IMR-90 (cell line): ENCODE data around the gene COL4A2. TPM values are rescaled to one million over a fixed set of nuclear protein-coding genes. Genes with fewer than 3 reads are reported as not detected.

Source experiments
- ATAC-seq: fragments of 200-7000 bp; cut with Tn5 transposase; 2 replicates; pipeline ENCODE4 v1.9.1; 2020; ENCODE audit warnings: low read depth, mild to moderate bottlenecking, moderate library complexity
- BruUV-seq: library from RNA; stranded (reverse); fragments of 400-500 nt; replicated peaks from 2 replicates; lab custom pipeline; 2021; lab: Mats Ljungman, UMichigan
- CTCF ChIA-PET: fragments of 300-600 bp; formaldehyde crosslinking; extraction: SDS; loops from one replicate; lab custom pipeline; 2021; ENCODE audit warnings: antibody characterized with exemption; lab: Yijun Ruan, JAX
- POLR2A ChIA-PET: fragments of 300-600 bp; sonication (Branson Sonifier 250); formaldehyde crosslinking; loops from one replicate; lab custom pipeline; 2022; ENCODE audit warnings: antibody characterized with exemption; ENCODE audit not compliant: unreplicated experiment; lab: Charles Lee
- DNase-seq: peaks from one replicate; pipeline ENCODE4 v3.0.0; 2013
- H2AFZ ChIP-seq: replicated peaks from 2 replicates; pipeline ENCODE3; 2013; ENCODE audit warnings: low read length, mild to moderate bottlenecking; ENCODE audit not compliant: poor library complexity
- H2AK5ac ChIP-seq: 2 replicates; pipeline ENCODE4 v1.6.1; 2013; ENCODE audit warnings: low read depth, low read length, inconsistent platforms
- H2AK9ac ChIP-seq: replicated peaks from 2 replicates; pipeline ENCODE3; 2013; ENCODE audit warnings: mild to moderate bottlenecking, low read depth, low read length, moderate library complexity; ENCODE audit not compliant: poor library complexity
- H2BK120ac ChIP-seq: 2 replicates; pipeline ENCODE4 v1.6.1; 2013; ENCODE audit warnings: low read depth, low read length, inconsistent platforms
- H2BK15ac ChIP-seq: 3 replicates; pipeline ENCODE4 v1.6.1; 2013; ENCODE audit warnings: low read depth, low read length, inconsistent platforms
- H2BK20ac ChIP-seq: 2 replicates; pipeline ENCODE4 v1.6.1; 2013; ENCODE audit warnings: low read depth, mild to moderate bottlenecking, inconsistent platforms, low read length, moderate library complexity
- H2BK5ac ChIP-seq: 2 replicates; pipeline ENCODE4 v1.6.1; 2013; ENCODE audit warnings: mild to moderate bottlenecking, low read depth, low read length, inconsistent platforms; ENCODE audit not compliant: poor library complexity, severe bottlenecking
- H3K14ac ChIP-seq: replicated peaks from 2 replicates; pipeline ENCODE4 v1.6.1; 2013; ENCODE audit warnings: low read depth, low read length, inconsistent platforms
- H3K18ac ChIP-seq: 2 replicates; pipeline ENCODE4 v1.6.1; 2013; ENCODE audit warnings: low read depth, low read length, control low read depth
- H3K23ac ChIP-seq: 2 replicates; pipeline ENCODE4 v1.6.1; 2013; ENCODE audit warnings: low read depth, low read length, inconsistent platforms
- H3K27ac ChIP-seq: 2 replicates; pipeline ENCODE4 v1.5.1; 2013; ENCODE audit warnings: mild to moderate bottlenecking, control low read depth, low read length; ENCODE audit not compliant: insufficient read depth
- H3K27me3 ChIP-seq: 2 replicates; pipeline ENCODE4 v1.6.1; 2013; ENCODE audit warnings: low read length; ENCODE audit not compliant: control insufficient read depth, insufficient read depth
- H3K36me3 ChIP-seq: 2 replicates; pipeline ENCODE4 v1.6.1; 2013; ENCODE audit warnings: low read length, mixed read lengths; ENCODE audit not compliant: control insufficient read depth, insufficient read depth
- H3K4ac ChIP-seq: 2 replicates; pipeline ENCODE4 v1.6.1; 2013; ENCODE audit warnings: low read depth, low read length, inconsistent platforms
- H3K4me1 ChIP-seq: 2 replicates; pipeline ENCODE4 v1.6.1; 2013; ENCODE audit warnings: low read length, mixed read lengths; ENCODE audit not compliant: control insufficient read depth, insufficient read depth
- H3K4me2 ChIP-seq: 2 replicates; pipeline ENCODE4 v1.6.1; 2013; ENCODE audit warnings: low read depth, mild to moderate bottlenecking, control low read depth, low read length, moderate library complexity
- H3K4me3 ChIP-seq: 2 replicates; pipeline ENCODE4 v1.5.1; 2013; ENCODE audit warnings: low read depth, mild to moderate bottlenecking, control low read depth, low read length, moderate library complexity; ENCODE audit not compliant: insufficient read depth
- H3K56ac ChIP-seq: 2 replicates; pipeline ENCODE4 v1.6.1; 2013; ENCODE audit warnings: low read length, inconsistent platforms; ENCODE audit not compliant: insufficient read depth; ENCODE audit errors: extremely low read depth
- H3K79me1 ChIP-seq, 2 experiments: 2 replicates each; pipeline ENCODE4 v1.6.1; 2013; ENCODE audit warnings: low read length in 2 of 2, inconsistent platforms in 1 of 2, low read depth in 1 of 2
- H3K9ac ChIP-seq: 2 replicates; pipeline ENCODE4 v1.6.1; 2013; ENCODE audit warnings: low read depth, low read length, control low read depth
- H3K9me1 ChIP-seq: 2 replicates; pipeline ENCODE4 v1.6.1; 2013; ENCODE audit warnings: low read length, inconsistent platforms; ENCODE audit not compliant: insufficient read depth
- H3K9me3 ChIP-seq: 2 replicates; pipeline ENCODE4 v1.6.1; 2013; ENCODE audit warnings: low read length; ENCODE audit not compliant: control insufficient read depth, insufficient read depth
- H4K20me1 ChIP-seq: 2 replicates; pipeline ENCODE4 v1.6.1; 2013; ENCODE audit warnings: low read length, inconsistent platforms; ENCODE audit not compliant: insufficient read depth
- H4K5ac ChIP-seq: 2 replicates; pipeline ENCODE4 v1.6.1; 2013; ENCODE audit warnings: mild to moderate bottlenecking, low read depth, low read length, control low read depth
- H4K8ac ChIP-seq, 2 experiments: 2 replicates each; pipeline ENCODE4 v1.6.1; 2013; ENCODE audit warnings: low read depth in 2 of 2, low read length in 2 of 2, control low read depth in 1 of 2, inconsistent platforms in 1 of 2
- H4K91ac ChIP-seq: 2 replicates; pipeline ENCODE4 v1.6.1; 2013; ENCODE audit warnings: low read depth, low read length, inconsistent platforms; ENCODE audit not compliant: insufficient read depth
- BHLHE40 ChIP-seq: fragments of 150-350 bp; IDR thresholded peaks from 2 replicates; pipeline ENCODE4 v1.6.1; 2016; ENCODE audit warnings: mild to moderate bottlenecking, low read depth, low read length
- CEBPB ChIP-seq: IDR thresholded peaks from 2 replicates; pipeline ENCODE4 v1.6.1; 2012; ENCODE audit warnings: low read depth, low read length, improper control_type of control experiment
- CHD1 ChIP-seq: IDR thresholded peaks from 2 replicates; pipeline ENCODE4 v1.6.1; 2012; ENCODE audit warnings: low read depth, low read length, improper control_type of control experiment
- FOS ChIP-seq: fragments of 150-350 bp; IDR thresholded peaks from 2 replicates; pipeline ENCODE4 v1.6.1; 2016; ENCODE audit warnings: low read depth, low read length
- MAFK ChIP-seq: IDR thresholded peaks from 2 replicates; pipeline ENCODE4 v1.6.1; 2012; ENCODE audit warnings: low read depth, low read length, improper control_type of control experiment
- MAZ ChIP-seq: IDR thresholded peaks from 2 replicates; pipeline ENCODE4 v1.6.1; 2012; ENCODE audit warnings: low read depth, mild to moderate bottlenecking, low read length, improper control_type of control experiment, moderate library complexity, borderline replicate concordance
- MXI1 ChIP-seq: IDR thresholded peaks from 2 replicates; pipeline ENCODE4 v1.6.1; 2012; ENCODE audit warnings: low read depth, mild to moderate bottlenecking, low read length, moderate library complexity, borderline replicate concordance
- NFE2L2 ChIP-seq: fragments of 150-350 bp; IDR thresholded peaks from 2 replicates; pipeline ENCODE4 v1.6.1; 2016; ENCODE audit warnings: low read depth, mild to moderate bottlenecking, low read length
- POLR2A ChIP-seq: IDR thresholded peaks from 2 replicates; pipeline ENCODE4 v1.6.1; 2012; ENCODE audit warnings: mild to moderate bottlenecking, low read depth, low read length
- RAD21 ChIP-seq: IDR thresholded peaks from 2 replicates; pipeline ENCODE4 v1.6.1; 2012; ENCODE audit warnings: low read length, improper control_type of control experiment
- RCOR1 ChIP-seq: IDR thresholded peaks from 2 replicates; pipeline ENCODE4 v1.6.1; 2012; ENCODE audit warnings: mild to moderate bottlenecking, low read length, improper control_type of control experiment; ENCODE audit not compliant: insufficient replicate concordance
- RFX5 ChIP-seq: IDR thresholded peaks from 2 replicates; pipeline ENCODE4 v1.8.0; 2012; ENCODE audit warnings: low read depth, mild to moderate bottlenecking, low read length, moderate library complexity
- SMC3 ChIP-seq: fragments of 150-350 bp; IDR thresholded peaks from 2 replicates; pipeline ENCODE4 v1.6.1; 2016; ENCODE audit warnings: low read depth, mild to moderate bottlenecking, antibody characterized with exemption, low read length, moderate library complexity
- WGBS, 2 experiments: methylation state at CpG; one replicate each; pipeline versions ENCODE4 v1.1.5 to v1.1.7; 2013; ENCODE audit warnings: missing lambda C conversion rate in 2 of 2; ENCODE audit not compliant: insufficient read length in 1 of 2; ENCODE audit errors: extremely low coverage in 2 of 2; 5-methylcytosine and 5-hydroxymethylcytosine counted together
- dilution Hi-C: fragments of 300-500 bp; cut with HindIII; formaldehyde crosslinking; loops from one replicate; pipeline ENCODE4 v1.14.3; 2018; ENCODE audit warnings: low sequenced_read_pairs; ENCODE audit not compliant: unreplicated experiment
- in situ Hi-C: fragments of 300-500 bp; cut with MboI; formaldehyde crosslinking; loops from 3 replicates; pipeline ENCODE4 v1.14.3; 2019; ENCODE audit warnings: low sequenced_read_pairs, inconsistent platforms, mixed read lengths
- intact Hi-C: fragments of 100-400 bp; cut with micrococcal nuclease; formaldehyde crosslinking; loops from 2 replicates; pipeline ENCODE4 v1.10.0; 2022
- polyA plus RNA-seq, 3 experiments: library from polyadenylated mRNA; depleted of rRNA; stranded (reverse); fragments of >200 nt; gene quantifications; 2 replicates each; pipeline ENCODE4 v1.2.3, GENCODE V29; 2012; ENCODE audit warnings: low replicate concordance in 1 of 3
- total RNA-seq: library from RNA; depleted of rRNA; stranded (reverse); fragments of >200 nt; gene quantifications from 2 replicates; pipeline ENCODE4 v1.2.3, GENCODE V29; 2012
- TF ChIP-seq, protein P1 (sequence below): fragments of 150-350 bp; IDR thresholded peaks from 2 replicates; pipeline ENCODE4 v1.6.1; 2017; ENCODE audit warnings: mild to moderate bottlenecking, antibody characterized with exemption, low read length, low read depth
- TF ChIP-seq, protein P2 (sequence below): conservative IDR thresholded peaks from 2 replicates; pipeline ENCODE4 v1.5.1; 2012; ENCODE audit warnings: mild to moderate bottlenecking, low read depth, low read length, improper control_type of control experiment
- TF ChIP-seq, protein P3 (sequence below): fragments of 150-350 bp; IDR thresholded peaks from 2 replicates; pipeline ENCODE4 v1.6.1; 2016; ENCODE audit warnings: low read depth, mild to moderate bottlenecking, low read length, moderate library complexity, borderline replicate concordance

COL4A2 gene
- total and polyA plus RNA-seq, 2 of the 4 experiments (the other 2 are of a cell fraction), result 90.7 to 457 TPM

DNA sequence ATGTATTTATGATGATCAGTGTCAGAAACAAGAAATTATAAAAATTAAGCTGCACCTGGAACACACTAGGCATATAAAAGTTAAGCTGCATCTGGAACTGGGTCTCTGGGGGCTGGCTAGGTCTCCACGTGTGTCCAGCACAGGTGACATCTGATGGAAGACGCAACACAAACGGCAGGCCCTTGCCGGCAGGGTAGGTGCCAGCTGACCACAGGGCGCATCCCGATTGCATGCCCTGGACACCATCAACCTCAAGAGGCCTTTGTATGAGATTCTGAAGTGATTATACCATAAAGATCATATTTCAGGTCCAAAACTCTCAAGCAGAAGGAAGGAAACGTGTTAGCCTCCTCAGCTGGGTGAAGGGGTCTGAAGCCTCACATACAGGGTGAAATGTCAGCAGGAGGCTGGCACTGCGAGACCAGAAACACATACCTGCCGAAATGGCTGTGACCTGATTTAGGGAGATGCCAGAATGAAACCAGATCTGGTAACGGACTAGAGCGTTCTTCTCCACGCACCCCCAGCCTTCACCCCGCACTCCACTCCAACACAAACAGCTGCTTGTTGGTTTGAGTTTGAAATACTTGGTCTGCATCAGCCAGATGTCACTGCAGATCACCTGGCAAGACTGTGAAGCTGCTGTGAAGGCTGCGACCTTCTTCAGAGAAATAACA lies 37.4 kb upstream of the COL4A2 start:
- in situ Hi-C loops, result no loop called here
- dilution Hi-C loops, result no loop called here
- Histone ChIP-seq H2BK15ac (no peak overlapping the region), H4K91ac (no peak overlapping the region), H3K9me1 (peaks cover 57% of the 10 kb centered on the region), H2BK20ac (no peak overlapping the region), H3K56ac (no peak overlapping the region), H3K4ac (no peak overlapping the region), H3K9me3 (no peaks in the 10 kb centered on the region), H3K4me3 (no peak overlapping the region), H3K9ac (no peak overlapping the region), H3K27ac (no peak overlapping the region), H3K4me1 (peaks cover 23% of the 10 kb centered on the region), H3K18ac (no peak overlapping the region), H4K8ac (no peak overlapping the region), H2AK5ac (no peak overlapping the region), H3K23ac (no peak overlapping the region), H2AK9ac (no peak overlapping the region), H2BK120ac (no peak overlapping the region), H2AFZ (no peak overlapping the region), H3K14ac (no peak overlapping the region), H3K4me2 (no peak overlapping the region), H2BK5ac (no peak overlapping the region), H3K27me3 (no peaks in the 10 kb centered on the region), H4K20me1 (peaks cover 94% of the 10 kb centered on the region), H3K36me3 (peaks cover 57% of the 10 kb centered on the region), H4K5ac (no peak overlapping the region), H3K79me1 (peaks cover 34 to 92% of the 10 kb centered on the region in 2 experiments)
- no peak for DNase-seq
- ChIA-PET POLR2A (no interaction called here), CTCF (no interaction called here)
- intact Hi-C loops, result no loop called here
- WGBS, 2 experiments, result no CpG with 5 or more reads among the region's 14 CpGs
- ATAC-seq, result no peak
- TF ChIP-seq, protein P1, sequence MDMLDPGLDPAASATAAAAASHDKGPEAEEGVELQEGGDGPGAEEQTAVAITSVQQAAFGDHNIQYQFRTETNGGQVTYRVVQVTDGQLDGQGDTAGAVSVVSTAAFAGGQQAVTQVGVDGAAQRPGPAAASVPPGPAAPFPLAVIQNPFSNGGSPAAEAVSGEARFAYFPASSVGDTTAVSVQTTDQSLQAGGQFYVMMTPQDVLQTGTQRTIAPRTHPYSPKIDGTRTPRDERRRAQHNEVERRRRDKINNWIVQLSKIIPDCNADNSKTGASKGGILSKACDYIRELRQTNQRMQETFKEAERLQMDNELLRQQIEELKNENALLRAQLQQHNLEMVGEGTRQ, result no peak
- TF ChIP-seq RCOR1 (no peak), CHD1 (no peak), MAFK (no peak), RFX5 (no peak), MAZ (no peak), FOS (no peak), RAD21 (no peak), NFE2L2 (no peak), SMC3 (no peak), BHLHE40 (no peak), POLR2A (no peak), CEBPB (no peak), MXI1 (no peak)
- TF ChIP-seq, protein P2, sequence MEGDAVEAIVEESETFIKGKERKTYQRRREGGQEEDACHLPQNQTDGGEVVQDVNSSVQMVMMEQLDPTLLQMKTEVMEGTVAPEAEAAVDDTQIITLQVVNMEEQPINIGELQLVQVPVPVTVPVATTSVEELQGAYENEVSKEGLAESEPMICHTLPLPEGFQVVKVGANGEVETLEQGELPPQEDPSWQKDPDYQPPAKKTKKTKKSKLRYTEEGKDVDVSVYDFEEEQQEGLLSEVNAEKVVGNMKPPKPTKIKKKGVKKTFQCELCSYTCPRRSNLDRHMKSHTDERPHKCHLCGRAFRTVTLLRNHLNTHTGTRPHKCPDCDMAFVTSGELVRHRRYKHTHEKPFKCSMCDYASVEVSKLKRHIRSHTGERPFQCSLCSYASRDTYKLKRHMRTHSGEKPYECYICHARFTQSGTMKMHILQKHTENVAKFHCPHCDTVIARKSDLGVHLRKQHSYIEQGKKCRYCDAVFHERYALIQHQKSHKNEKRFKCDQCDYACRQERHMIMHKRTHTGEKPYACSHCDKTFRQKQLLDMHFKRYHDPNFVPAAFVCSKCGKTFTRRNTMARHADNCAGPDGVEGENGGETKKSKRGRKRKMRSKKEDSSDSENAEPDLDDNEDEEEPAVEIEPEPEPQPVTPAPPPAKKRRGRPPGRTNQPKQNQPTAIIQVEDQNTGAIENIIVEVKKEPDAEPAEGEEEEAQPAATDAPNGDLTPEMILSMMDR, result no peak
- TF ChIP-seq, protein P3, sequence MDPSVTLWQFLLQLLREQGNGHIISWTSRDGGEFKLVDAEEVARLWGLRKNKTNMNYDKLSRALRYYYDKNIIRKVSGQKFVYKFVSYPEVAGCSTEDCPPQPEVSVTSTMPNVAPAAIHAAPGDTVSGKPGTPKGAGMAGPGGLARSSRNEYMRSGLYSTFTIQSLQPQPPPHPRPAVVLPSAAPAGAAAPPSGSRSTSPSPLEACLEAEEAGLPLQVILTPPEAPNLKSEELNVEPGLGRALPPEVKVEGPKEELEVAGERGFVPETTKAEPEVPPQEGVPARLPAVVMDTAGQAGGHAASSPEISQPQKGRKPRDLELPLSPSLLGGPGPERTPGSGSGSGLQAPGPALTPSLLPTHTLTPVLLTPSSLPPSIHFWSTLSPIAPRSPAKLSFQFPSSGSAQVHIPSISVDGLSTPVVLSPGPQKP, result no peak
- BruUV-seq, result no TSS peak
